Adrenal gland (tissue), 5 donors: ENCODE data around the gene MOK.

Source experiments
- CTCF ChIP-seq, 6 experiments: fragments of 450-650 bp in 4 of 6; fragments of 200-600 bp in 2 of 6; sonication (generic) in 1 of 6; IDR thresholded peaks; 1 replicate in 5 of 6; 2 replicates in 1 of 6; pipeline versions ENCODE4 v1.5.1 to v1.8.0; 2016 to 2021; ENCODE audit warnings: antibody characterized with exemption in 6 of 6, mild to moderate bottlenecking in 2 of 6, moderate library complexity in 1 of 6
- POLR2A ChIP-seq, 2 donors: fragments of 450-650 bp; IDR thresholded peaks; one replicate each; pipeline ENCODE4 v1.6.1; 2017; ENCODE audit warnings: antibody characterized with exemption in 2 of 2, mild to moderate bottlenecking in 2 of 2, moderate library complexity in 1 of 2
- donor health status: DM: no; HTN: no; CAD: no.

DNA sequence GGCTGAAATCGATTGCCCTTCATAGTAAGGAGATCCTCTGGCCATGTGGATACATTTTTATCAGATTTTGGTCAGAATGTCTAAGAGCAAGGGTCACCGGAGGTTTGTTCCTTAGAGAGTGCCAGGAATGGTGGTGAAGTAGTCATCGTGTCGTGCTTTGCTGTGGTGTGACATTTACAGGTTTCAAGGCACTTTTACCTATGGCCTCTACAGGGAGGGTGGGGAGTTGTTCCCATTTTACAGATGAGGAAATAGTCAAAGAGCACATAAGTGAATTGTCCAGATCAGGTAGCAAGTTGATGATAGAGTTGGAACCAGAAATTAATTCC lies 108.1 kb downstream of the MOK start:
- TF ChIP-seq CTCF (IDR thresholded peaks at IDR 0.05) (no peak), POLR2A (IDR thresholded peaks at IDR 0.05) (no peak)
